AG08396 (cell line): Measurements from ENCODE around the gene HIP1.
"Not testable (repeated sequence)": the region's sequence is repeated elsewhere in the genome, so short reads cannot be mapped to it uniquely, and the experiment has no call there.

Source experiments
- DNase-seq: peaks from one replicate; pipeline ENCODE4 v3.0.0; 2012; ENCODE audit warnings: low spot score, mixed read lengths

Gene HIP1

DNA sequence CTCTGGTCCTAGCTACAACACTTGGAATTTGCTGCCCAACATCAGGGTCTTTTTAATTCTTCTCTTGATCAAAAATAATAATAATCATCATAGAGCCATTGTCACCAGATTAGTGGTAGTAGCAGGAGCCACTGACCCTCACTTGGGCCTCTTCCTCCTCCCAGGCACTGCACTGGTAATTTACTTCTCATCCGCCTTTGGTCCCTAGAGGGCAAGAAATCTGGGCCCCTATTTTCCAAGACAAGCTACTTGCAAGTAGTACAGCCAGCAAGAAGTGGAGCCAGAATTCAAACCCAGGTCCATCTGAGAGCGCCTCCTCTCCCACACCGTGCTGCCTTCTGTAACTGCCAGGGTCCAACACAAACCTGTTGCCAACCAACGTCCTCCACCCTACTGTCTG is 125.4 kb downstream of the HIP1 start:
- DNase-seq = no peak

DNA sequence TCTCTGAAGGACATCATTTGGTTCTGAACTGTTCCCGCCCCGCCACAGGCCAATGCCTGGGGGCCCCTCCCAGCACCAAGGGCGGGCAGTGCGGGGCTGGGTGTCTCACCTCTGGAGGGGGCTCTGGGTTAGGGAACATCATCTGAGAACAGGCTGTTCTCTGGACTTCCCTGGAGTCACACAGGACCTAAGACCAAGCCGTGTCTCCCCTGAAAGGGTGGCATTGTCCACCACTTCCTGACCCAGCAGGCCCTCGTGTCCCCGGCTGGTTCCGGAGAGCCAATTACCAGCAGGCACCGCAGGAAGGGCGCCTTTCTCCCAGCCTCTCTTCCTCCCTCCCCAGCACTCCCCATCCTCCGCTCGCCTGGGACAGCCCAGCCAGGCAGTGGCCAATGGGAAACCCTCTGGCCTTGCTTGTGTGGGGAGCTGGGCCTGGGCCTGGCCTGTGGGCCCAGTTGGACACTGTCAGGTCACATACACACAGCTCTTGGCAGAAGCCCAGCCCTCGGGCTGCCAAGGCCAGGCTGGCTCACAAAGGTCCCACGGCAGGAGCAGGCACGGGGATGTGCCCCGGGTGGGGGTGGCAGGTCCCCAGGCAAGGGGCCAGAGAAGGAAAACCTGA is 127.1 kb downstream of the HIP1 start:
- DNase-seq = peak; percentile 48

GRCh38 chr7:75609416-75609815 is 129.3 kb downstream of the HIP1 start:
- DNase-seq = not testable (repeated sequence)

DNA sequence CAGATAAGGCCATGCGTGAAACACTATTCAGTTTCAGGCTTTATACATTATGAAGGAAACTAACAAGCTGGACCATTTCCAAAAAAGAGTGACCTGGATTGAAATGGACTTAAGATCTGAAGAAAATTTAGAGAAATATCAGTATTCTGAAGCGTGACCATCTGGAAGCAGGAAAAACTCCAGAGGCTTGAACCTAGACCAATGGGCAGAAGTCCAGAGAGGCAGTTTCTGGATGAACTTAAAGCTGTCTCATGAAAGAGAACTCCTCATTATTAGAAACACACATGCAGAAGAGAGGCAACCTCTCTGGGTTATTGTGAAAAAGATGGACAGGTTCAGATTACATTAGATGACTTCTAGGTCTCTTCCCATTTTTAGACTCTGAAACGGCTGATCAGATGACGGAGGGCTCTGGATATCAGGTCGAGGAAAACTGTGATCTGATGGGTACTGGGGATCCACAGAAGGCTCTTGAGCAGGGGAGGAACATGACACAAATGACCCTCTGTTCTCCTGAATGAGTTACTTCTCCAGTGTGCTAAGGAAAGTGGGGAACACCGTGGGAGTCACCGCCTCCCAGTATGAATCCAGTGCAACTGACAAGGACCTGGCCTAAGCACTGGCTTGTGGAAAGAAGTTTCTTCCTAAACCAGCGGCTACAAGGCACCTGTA is 130.2 kb downstream of the HIP1 start:
- DNase-seq = no peak

- no peak for DNase-seq
These were observed 134.3 kb downstream of the HIP1 start for GRCh38 chr7:75604408-75604807.

DNA sequence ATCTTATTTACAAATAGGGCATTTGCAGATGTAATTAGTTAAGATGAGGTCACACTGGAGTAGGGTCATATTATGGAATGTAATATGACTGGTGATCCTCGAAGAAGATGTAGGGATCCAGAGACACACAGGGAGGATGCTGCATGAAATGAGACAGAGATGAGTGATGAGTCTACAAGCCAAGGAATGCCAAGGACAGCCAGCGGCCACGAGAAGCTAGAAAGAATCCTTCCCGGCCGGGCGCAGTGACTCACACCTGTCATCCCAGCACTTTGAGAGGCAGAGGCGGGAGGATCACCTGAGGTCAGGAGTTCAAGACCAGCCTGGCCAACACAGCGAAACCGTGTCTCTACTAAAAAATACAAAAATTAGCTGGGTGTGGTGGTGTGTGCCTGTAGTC is 135.9 kb downstream of the HIP1 start:
- not testable (repeated sequence) for DNase-seq

- DNase-seq = no peak
These were observed 137.2 kb downstream of the HIP1 start for GRCh38 chr7:75601539-75601938.

DNA sequence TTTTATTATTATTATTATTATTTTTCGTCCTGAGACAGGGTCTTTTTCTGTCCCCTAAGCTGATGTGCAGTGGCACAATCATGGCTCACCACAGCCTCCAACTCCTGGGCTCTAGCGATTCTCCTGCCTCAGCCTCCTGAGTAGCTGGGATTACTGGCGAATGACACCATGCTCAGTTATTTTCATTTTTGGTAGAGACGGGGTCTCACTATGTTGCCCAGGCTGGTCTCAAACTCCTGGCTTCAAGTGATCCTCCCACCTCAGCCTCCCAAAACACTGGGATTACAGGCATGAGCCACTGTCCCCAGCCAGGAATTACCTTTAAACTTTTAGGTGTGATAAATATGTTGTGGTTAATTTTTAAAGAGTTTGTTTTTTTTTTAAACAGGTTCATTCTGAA is 138.0 kb downstream of the HIP1 start:
- DNase-seq = not testable (repeated sequence)

- no peak for DNase-seq
These were observed 139.4 kb downstream of the HIP1 start for GRCh38 chr7:75599244-75599781.

GRCh38 chr7:75596727-75597614 is 141.8 kb downstream of the HIP1 start:
- no peak for DNase-seq

DNA sequence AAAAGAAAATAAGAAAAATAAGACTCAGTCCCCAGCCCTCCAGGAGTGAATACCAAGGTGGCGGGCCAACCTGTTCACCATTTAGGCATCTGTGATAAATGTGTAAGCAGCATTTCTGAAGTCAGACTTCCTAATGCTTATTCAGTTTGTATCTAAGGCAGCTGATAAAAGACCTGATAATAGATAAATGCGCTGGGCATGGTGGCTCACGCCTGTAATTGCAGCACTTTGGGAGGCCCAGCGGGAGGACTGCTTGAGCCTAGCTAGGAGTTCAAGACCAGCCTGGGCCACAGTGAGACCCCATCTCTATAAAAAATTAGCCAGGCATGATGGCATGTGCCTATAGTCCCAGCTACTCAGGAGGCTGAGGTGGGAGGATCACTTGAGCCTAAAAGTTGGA is 143.0 kb downstream of the HIP1 start:
- no peak for DNase-seq

DNA sequence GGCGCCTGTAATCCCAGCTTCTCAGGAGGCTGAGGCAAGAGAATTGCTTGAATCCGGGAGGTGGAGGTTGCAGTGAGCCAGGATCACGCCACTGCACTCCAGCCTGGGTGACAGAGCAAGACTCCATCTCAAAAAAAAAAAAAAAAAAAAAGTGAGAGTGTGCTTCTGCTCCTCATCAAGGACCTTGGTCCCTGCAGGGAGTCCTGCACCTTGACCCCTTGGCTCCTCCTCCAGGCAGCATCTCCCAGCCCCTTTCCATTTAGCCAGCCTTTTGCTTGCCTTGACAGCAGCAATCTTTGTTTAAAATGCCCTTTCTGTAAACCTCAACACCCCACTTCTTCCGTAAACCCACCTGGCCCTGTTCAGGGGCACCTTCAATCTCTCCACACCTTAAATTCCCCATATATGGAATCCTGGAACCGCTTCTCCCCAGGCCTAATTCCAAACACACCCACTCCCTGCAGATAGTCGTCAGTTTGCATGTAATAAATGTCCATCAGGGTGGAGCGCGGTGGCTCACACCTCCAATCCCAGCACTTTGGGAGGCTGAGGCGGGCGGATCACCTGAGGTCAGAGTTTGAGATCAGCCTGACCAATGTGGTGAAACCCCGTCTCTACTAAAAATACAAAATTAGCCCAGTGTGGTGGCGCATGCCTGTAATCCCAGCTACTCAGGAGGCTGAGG is 145.1 kb downstream of the HIP1 start:
- not testable (repeated sequence) for DNase-seq

DNA sequence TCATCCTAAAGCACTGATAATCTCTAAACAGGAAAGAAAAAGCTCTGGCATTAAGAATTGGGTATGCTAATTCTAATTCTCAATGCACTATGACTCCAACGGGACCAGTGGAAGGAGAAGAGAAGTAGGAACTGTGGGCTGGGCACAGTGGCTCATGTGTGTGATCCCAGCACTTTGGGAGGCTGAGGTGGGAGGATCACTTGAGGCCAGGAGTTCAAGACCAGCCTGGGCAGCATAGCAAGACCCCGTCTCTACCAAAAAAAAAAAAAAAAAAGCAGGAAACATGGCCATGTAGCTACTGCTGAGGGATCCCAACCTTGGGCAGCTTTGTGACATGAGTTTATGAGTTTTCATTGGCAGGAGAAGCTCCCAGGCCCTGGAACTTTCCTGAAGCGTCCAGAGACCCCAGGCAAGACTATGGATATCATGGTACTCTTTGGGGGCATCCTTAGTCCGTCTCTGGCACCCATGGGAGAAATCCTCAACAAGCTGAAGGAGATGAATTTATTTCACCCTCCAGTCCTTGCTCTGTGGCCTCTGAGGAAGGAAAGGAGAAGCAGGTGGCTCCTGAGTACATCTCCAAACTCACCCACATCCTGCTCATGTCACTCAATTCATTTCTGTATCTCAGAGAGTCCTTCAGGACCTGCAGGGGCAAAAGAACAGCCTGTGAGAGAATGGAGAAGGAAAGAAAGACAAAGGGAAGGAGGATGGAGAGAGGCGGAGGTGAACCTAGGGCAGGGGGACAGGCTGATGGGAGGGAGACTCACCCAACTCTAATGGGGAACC is 147.1 kb downstream of the HIP1 start:
- DNase-seq = no peak

- no peak for DNase-seq
These were observed 148.3 kb downstream of the HIP1 start for GRCh38 chr7:75590373-75591005.

DNA sequence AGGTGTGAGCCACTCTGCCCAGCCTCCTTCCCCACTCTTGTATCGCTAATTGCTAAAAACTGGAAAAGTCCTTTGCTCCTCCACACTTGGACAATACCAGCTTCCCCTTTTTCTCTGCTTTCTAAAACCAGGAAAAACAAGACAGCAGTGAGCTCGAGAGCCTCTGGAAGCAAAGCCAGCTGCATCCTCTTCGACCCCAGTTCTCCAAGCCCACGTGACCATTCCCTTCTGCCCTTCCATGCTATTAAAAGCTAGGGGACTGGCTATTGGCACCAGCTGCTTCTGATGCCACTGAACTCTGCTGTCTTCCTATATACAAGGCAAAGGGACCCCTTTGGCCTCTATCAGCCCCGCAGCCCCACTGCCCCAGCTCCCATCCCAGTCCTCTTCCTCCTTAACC is 154.4 kb downstream of the HIP1 start:
- no peak for DNase-seq

- no peak for DNase-seq
These were observed 155.5 kb downstream of the HIP1 start for GRCh38 chr7:75583255-75583654.

DNA sequence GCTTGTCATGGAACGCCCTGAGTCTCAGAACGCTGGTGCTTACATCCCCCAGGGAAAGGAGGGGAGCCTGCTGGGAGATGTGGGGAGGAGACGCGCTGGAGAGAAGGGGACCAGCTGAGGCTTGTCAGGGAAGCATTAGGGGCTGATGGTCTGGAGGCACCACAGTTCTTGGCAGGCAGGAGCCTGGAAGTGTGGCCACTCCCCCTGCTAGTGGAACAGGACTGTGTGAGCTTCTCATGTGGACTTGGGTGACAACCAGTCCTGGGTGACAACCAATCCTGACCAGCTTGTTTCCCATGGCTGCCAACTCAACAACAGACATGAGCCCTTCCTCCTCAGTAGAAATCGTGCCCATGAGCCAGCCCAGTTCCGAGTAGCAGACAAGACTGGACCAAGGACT is 158.8 kb downstream of the HIP1 start:
- DNase-seq = no peak

DNA sequence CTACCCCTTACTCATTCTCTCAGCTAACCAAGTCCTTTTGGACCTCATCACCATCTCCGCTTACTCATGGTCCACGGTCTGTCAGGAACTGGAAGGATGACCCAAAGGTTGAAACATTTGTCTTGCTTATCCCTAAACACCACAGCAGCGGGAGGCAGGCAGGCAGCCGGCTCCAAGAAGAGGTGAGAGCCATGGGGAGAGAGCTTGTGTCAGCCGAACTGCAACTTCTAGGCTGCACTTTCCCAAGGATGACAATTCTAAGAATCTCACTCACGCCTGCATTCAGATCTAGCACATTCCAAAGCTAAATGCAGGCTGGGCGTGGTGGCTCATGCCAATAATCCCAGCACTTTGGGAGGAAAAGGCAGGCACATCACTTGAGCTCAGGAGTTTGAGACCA is 160.7 kb downstream of the HIP1 start:
- no peak for DNase-seq

DNA sequence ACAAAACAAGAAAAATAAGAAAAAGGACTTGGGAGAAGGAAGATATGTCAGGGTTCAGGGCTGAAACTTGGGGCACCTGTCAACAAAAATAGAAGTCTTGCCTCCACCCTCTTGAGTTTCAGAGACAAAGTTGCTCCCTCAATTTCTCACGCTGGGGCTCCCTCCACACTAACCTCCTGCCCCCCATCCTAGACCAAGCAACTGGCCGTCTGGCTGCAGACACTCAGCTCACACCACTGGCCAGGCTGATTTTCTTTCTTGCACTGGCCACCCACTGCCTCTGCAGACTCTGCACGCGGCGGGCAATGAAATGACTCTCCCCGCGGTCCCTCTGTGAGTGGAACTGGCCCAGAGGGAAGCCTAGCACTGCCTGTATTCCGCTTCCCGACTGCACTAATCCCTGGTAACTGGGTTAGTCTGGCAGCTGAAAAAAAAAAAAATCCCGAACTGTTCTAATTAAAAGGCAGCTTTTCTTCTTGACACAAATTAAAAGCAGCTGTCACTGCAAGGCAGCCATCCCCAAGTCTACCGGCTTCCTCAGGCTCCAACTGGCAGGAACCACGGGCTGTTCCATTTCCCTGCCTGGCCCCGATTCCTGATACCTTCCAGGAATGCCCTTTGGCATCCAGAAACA is 163.1 kb downstream of the HIP1 start:
- no peak for DNase-seq

- no peak for DNase-seq
These were observed 165.2 kb downstream of the HIP1 start for GRCh38 chr7:75573477-75574019.
